DND-41 (cell line): Measurements from ENCODE around the gene IKZF2.

Experiments
- ATAC-seq: fragments of 200-7000 bp; cut with Tn5 transposase; 3 replicates; pipeline ENCODE4 v1.9.1; 2021; ENCODE audit warnings: low read depth; ENCODE audit not compliant: insufficient read depth
- DNase-seq: peaks from one replicate; pipeline ENCODE4 v3.0.0-alpha.2; 2020
- H2AFZ ChIP-seq: 2 replicates; pipeline ENCODE4 v1.6.0; 2012; ENCODE audit warnings: low read depth, low read length
- H3K27ac ChIP-seq: 2 replicates; pipeline ENCODE4 v1.5.1; 2012; ENCODE audit warnings: low read length, inconsistent platforms
- H3K27me3 ChIP-seq: fragments of 200-600 bp; sonication (generic); 2 replicates; pipeline ENCODE4 v1.6.0; 2012; ENCODE audit warnings: low read length, mild to moderate bottlenecking, inconsistent platforms; ENCODE audit not compliant: insufficient read depth, poor library complexity
- H3K36me3 ChIP-seq: 2 replicates; pipeline ENCODE4 v1.5.1; 2012; ENCODE audit warnings: low read length, inconsistent platforms; ENCODE audit not compliant: insufficient read depth
- H3K4me1 ChIP-seq: 2 replicates; pipeline ENCODE4 v1.5.1; 2012; ENCODE audit warnings: mild to moderate bottlenecking, low read length; ENCODE audit not compliant: insufficient read depth
- H3K4me2 ChIP-seq: 2 replicates; pipeline ENCODE4 v1.6.0; 2012; ENCODE audit warnings: mild to moderate bottlenecking, moderate library complexity, low read length, inconsistent platforms; ENCODE audit not compliant: insufficient read depth
- H3K4me3 ChIP-seq, 2 experiments: fragments of 200-600 bp in 1 of 2; shearing (Covaris generic) in 1 of 2; 2 replicates each; pipeline ENCODE4 v1.5.1; 2012 to 2016; ENCODE audit warnings: inconsistent platforms in 2 of 2, low read length in 2 of 2, mild to moderate bottlenecking in 2 of 2, low read depth in 1 of 2, moderate library complexity in 1 of 2
- H3K79me2 ChIP-seq: 2 replicates; pipeline ENCODE4 v1.6.0; 2012; ENCODE audit warnings: low read length, inconsistent platforms; ENCODE audit not compliant: insufficient read depth
- H3K9ac ChIP-seq: 2 replicates; pipeline ENCODE4 v1.6.0; 2012; ENCODE audit warnings: low read depth, mild to moderate bottlenecking, inconsistent platforms, low read length, moderate library complexity
- H3K9me3 ChIP-seq: 2 replicates; pipeline ENCODE4 v1.5.1; 2012; ENCODE audit warnings: low read length, moderate library complexity, mild to moderate bottlenecking, inconsistent platforms; ENCODE audit not compliant: insufficient read depth, severe bottlenecking
- H4K20me1 ChIP-seq: 2 replicates; pipeline ENCODE4 v1.6.0; 2012; ENCODE audit warnings: low read length; ENCODE audit not compliant: insufficient read depth
- CTCF ChIP-seq: IDR thresholded peaks from 2 replicates; pipeline ENCODE4 v1.5.1; 2012; ENCODE audit warnings: borderline replicate concordance, low read length, moderate library complexity, mild to moderate bottlenecking; ENCODE audit not compliant: poor library complexity, severe bottlenecking; ENCODE audit errors: extremely low read depth
- EZH2 ChIP-seq: IDR thresholded peaks from 3 replicates; pipeline ENCODE4 v1.6.1; 2012; ENCODE audit warnings: borderline replicate concordance, low read depth, mild to moderate bottlenecking, moderate library complexity, low read length, inconsistent platforms; ENCODE audit not compliant: severe bottlenecking

IKZF2 gene

GRCh38 chr2:213147538-213147937 is 3.9 kb downstream of the IKZF2 start:
- H3K27ac ChIP-seq = peak overlapping the region; percentile 96
- H3K9me3 ChIP-seq = no peaks in the 10 kb centered on the region
- no peaks in the 10 kb centered on the region for H3K27me3 ChIP-seq
- TF ChIP-seq EZH2 (no peak), CTCF (no peak)
- DNase-seq (peak; percentile 39), ATAC-seq (no peak)
- peak overlapping the region; percentile 90 for H3K4me2 ChIP-seq
- peaks cover 96% of the 10 kb centered on the region for H3K79me2 ChIP-seq
- H4K20me1 ChIP-seq = peaks cover 7% of the 10 kb centered on the region; the same call in 1 of the 2 replicates
- H3K36me3 ChIP-seq = peaks cover 37% of the 10 kb centered on the region
- H3K9ac ChIP-seq = peak overlapping the region; percentile 91
- H3K4me1 ChIP-seq = peaks cover 62% of the 10 kb centered on the region
- H2AFZ ChIP-seq = no peak overlapping the region
- H3K4me3 ChIP-seq = peak overlapping the region; percentile 73 to 79; a peak in 3 of 4 replicates

GRCh38 chr2:213145715-213146242 is 5.6 kb downstream of the IKZF2 start:
- H3K36me3 ChIP-seq = peaks cover 54% of the 10 kb centered on the region
- H3K27ac ChIP-seq = peak overlapping the region; percentile 69
- no peak overlapping the region for H2AFZ ChIP-seq
- peaks cover 100% of the 10 kb centered on the region for H3K79me2 ChIP-seq
- TF ChIP-seq CTCF (no peak), EZH2 (no peak)
- peak; percentile 44 for ATAC-seq
- peak overlapping the region; percentile 73 to 79; a peak in 3 of 4 replicates for H3K4me3 ChIP-seq
- H4K20me1 ChIP-seq = peaks cover 12% of the 10 kb centered on the region; the same call in 1 of the 2 replicates
- H3K4me1 ChIP-seq = peaks cover 78% of the 10 kb centered on the region
- H3K4me2 ChIP-seq = peak overlapping the region; percentile 90
- H3K9me3 ChIP-seq = no peaks in the 10 kb centered on the region
- no peaks in the 10 kb centered on the region for H3K27me3 ChIP-seq
- no peak for DNase-seq
- H3K9ac ChIP-seq = peak overlapping the region; percentile 91

GRCh38 chr2:213137064-213137463 is 14.3 kb downstream of the IKZF2 start:
- no peak overlapping the region for H3K4me3 ChIP-seq
- peaks cover 59% of the 10 kb centered on the region for H3K4me1 ChIP-seq
- no peak for TF ChIP-seq CTCF
- no peak for TF ChIP-seq EZH2
- H3K9ac ChIP-seq = no peak overlapping the region
- H3K9me3 ChIP-seq = no peaks in the 10 kb centered on the region
- DNase-seq (no peak), ATAC-seq (no peak)
- no peak overlapping the region for H3K4me2 ChIP-seq
- H4K20me1 ChIP-seq = 0 out of 2 replicates have a peak, but pooled peaks cover 3% of the 10 kb centered on the region
- peaks cover 47% of the 10 kb centered on the region for H3K36me3 ChIP-seq
- no peaks in the 10 kb centered on the region for H3K27me3 ChIP-seq
- no peak overlapping the region for H2AFZ ChIP-seq
- peaks cover 100% of the 10 kb centered on the region for H3K79me2 ChIP-seq
- no peak overlapping the region for H3K27ac ChIP-seq

GRCh38 chr2:213129311-213129710 is 22.1 kb downstream of the IKZF2 start:
- ATAC-seq (no peak), DNase-seq (no peak)
- Histone ChIP-seq H3K27me3 (no peaks in the 10 kb centered on the region), H3K27ac (peak overlapping the region; percentile 17), H3K9ac (no peak overlapping the region), H4K20me1 (peaks cover 3% of the 10 kb centered on the region; the same call in 1 of the 2 replicates), H3K4me1 (peaks cover 74% of the 10 kb centered on the region), H3K36me3 (peaks cover 48% of the 10 kb centered on the region), H3K4me2 (no peak overlapping the region), H3K4me3 (no peak overlapping the region), H3K79me2 (peaks cover 100% of the 10 kb centered on the region), H3K9me3 (no peaks in the 10 kb centered on the region), H2AFZ (no peak overlapping the region)
- no peak for TF ChIP-seq EZH2
- no peak for TF ChIP-seq CTCF
